GM19372 (cell line): ENCODE data around the gene SOCS3.

Experiments
- ATAC-seq: cut with Tn5 transposase; IDR thresholded peaks from one replicate; pipeline ENCODE4 v1.9.1; 2021; ENCODE audit warnings: mild to moderate bottlenecking, low read depth, moderate library complexity; ENCODE audit not compliant: unreplicated experiment

The SOCS3 gene

DNA sequence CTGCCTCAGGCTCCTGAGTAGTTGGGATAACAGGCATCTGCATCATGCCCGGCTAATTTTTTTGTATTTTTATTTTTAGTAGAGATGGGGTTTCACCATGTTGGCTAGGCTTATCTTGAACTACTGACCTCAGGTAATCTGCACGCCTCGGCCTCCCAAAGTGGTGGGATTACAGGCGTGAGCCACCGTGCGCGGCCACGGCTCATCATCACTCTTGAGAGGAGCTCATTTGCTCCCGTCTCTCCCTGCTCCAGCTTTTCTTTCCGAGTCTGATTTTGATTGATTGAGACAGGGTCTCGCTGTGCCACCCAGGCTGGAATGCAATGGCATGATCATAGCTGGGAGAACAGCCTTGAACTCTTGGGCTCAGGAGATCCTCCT, 31.2 kb upstream of the SOCS3 start:
- ATAC-seq = no peak

DNA sequence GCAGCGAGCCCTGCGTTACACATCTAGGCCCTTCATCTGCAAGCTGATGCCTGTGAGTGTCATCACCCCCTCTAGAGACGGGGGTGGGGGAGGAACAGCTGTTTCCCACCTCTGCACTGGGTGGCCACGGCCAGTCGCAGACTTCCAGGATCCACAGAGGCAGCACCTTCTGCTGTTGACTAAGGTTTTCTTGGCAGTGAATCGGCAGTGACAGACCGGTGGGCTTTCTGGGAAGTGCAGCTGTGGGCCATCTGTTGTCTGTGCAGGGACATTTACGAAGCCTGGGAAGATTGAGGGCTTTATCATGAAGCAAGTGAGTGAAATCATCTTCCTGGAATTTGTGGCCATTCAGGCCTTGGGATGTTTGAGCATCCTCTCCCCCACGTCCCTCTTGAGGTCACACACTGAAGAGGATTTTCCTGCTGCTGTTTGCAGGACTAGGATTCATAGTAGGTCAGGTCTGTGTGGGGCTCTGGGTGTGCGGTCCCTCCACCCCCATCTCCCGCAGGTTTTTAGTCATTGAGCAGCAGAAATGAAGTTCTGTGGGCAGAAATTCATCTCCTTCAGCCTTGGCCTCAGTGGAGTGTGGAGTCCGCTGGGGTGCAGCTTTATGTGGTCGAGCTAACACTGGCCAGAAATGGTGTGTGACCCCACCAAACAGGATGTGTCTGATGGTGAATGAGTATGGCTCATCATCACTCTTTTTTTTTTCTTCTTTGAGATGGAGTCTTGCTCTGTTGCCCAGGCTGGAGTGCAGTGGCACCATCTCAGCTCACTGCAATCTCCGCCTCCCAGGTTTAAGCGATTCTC, 30.6 kb upstream of the SOCS3 start:
- no peak for ATAC-seq

DNA sequence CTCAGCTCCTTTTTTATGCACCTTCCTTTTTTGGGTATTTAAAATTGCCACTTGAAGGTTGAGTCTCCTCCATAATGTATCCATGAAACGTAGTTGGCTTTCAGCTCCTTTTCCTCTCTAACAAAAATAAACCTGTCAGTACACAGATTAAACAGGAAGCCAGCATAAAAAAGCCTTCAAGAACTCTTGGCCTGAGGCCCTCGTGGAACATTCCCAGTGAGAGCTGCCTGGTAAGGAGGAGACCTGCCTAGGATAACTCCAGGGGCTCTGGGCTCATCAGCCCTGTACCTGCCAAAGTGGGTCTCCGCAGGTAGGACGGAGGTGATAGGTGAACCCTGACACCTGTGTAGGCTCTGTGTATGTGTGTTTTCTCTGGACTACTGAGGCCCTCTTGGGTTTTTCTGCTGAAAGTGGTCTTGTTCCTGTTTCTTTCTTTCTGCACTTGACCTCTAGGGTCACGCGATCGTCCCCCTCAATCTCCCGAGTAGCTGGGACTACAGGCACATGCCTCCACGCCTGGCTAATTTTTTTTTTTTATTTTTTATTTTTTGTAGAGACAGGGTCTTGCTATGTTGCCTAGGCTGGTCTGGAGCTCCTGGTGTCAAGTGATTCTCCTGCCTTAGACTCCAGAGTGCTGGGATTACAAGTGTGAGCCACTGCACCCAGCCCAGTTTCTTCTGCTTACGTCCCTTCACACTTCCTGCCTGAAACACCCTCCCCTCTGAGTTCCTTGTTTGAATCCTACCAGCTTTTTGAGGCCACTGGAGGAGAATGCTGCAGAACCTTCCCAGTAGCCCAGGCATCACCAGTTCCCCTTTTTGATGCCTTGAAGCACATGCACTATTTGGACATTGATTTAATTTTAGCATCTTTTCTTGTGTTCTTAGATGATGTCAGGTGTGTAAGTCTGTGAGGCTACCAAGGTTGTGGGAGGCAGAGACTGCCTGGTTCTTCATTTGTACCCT, 28.4 kb upstream of the SOCS3 start:
- no peak for ATAC-seq

DNA sequence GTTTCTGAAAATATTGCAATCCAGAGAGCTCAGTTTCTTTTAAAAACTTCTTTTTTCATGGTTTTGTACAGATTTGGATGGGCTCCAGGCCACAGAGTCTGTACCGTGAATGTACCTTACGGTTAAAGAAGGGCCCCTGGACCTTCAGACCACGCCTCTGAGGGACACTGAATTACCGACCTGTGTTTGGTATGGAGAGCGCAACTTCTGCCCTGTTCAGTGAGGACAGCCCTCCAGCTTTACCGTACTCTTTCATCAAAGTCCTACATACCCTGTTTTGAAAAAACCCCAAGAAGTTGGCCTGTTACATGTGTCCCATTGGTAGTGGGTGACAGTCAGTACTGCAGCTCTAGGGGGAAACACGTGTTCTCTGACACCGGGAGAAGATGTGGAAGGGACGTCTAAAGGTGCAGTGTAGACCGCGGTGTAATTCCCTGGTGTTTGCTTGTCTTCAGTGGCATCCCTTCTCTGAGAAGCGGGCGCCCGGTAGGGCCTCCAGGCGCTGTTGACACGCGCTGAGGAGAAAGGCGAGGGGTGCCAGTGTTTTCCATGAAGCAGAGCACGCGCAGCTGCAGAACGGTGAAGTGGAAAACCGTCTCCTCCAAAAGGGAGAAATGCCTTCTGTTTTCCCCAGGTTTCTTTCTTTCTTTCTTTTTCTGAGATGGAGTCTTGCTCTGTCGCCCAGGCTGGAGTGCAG, 24.8 kb upstream of the SOCS3 start:
- ATAC-seq = no peak

DNA sequence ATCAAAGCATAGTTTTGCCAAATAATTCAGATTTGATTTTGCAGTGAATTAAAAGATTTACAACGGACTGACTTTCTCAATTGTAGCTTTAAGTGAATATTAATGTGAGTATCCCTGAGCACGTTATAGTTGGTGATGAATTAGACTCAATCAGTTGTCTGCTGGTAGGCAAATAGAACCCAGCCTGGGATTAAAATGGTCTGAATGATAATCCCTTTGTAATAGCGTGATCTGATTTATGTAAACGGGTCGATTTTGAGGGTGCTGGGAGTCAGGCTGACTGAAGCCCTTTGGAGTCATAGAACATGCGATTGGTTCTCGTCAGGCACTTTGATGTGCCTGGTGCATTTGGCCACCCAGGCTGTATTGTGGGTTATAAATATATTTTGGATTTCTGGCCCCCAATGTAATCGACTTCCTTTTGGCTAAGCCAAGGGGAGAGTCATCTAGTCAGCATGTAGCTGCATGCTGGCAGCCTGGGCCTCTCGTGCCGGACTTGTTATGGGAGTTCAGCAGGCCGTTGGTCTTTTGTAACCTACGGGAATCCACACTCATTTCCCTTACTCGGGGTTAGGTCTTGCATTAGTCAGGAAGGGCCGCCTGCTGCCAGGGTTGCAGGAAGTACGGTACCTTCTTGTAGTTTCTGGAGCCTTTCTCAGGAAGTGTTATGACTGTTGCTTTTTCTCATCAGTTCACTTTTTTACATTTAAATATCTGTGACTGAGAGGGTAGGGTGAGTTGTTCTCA, 24.0 kb upstream of the SOCS3 start:
- no peak for ATAC-seq

- ATAC-seq = no peak
Observed at GRCh38 chr17:78381601-78382232, 21.8 kb upstream of the SOCS3 start.

- no peak for ATAC-seq
Observed at GRCh38 chr17:78380370-78380769, 20.5 kb upstream of the SOCS3 start.

- ATAC-seq = no peak
Observed at GRCh38 chr17:78379131-78379491, 19.2 kb upstream of the SOCS3 start.

DNA sequence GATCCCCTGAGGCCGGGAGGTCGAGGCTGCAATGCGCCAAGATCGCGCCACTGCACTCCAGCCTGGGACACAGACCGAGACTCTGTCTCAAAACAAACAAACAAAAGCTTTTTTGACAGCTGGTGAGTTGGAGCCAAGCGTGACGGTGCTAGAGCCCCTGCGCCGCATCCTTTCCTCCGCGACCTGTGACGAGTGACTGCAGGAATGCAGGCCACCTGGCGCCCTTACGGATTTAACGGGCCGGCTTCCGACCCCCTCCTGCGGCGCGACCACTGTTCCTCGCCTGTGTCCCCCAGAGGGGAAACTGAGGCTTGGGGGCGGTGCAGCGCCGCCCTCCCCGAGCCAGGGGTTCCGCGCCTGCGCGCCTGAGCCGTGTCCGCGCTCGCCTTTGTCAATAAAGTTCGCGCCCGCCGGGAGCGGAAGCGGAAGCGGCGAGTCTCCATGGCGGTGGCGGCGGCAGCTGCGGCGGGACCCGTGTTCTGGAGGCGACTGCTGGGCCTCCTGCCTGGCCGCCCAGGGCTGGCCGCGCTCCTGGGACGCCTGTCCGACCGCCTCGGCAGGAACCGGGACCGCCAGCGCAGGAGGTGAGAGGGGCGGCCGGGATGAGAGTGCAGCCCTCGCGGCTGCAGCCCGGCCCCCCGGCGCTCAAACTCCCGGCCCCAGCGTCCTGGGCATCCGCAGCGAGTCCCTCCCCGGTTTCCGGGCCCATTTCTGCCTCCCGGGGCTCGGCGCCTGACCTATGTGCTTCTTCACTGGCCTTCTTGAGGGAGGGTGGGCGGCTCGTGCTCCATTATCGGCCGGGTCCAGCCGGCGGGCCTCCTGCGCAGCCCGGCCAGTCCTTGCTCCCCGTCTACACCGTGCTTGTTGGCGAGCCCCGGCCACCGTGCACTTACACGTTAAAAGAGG, 18.6 kb upstream of the SOCS3 start, which contains the start of gene PGS1:
TSS of gene PGS1 (plus strand) at position 425 of the 906 bp plus-strand sequence. CDS start at position 442, 17 bp downstream.
- ATAC-seq = peak; percentile 67

DNA sequence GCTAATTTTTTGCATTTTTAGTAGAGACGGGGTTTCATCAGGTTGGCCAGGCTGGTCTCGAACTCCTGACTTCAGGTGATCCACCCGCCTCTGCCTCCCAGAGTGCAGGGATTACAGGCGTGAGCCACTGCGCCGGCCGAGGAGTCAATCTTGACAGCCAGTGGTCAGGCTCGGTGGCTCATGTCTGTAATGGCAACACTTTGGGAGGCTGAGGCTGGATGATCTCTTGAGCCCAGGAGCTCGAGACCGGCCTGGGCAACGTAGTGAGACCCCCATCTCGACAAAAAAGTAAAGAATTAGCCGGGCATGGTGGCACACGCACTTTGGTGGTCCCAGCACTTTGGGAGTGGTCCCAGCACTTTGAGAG, 18.0 kb upstream of the SOCS3 start:
- ATAC-seq = no peak

DNA sequence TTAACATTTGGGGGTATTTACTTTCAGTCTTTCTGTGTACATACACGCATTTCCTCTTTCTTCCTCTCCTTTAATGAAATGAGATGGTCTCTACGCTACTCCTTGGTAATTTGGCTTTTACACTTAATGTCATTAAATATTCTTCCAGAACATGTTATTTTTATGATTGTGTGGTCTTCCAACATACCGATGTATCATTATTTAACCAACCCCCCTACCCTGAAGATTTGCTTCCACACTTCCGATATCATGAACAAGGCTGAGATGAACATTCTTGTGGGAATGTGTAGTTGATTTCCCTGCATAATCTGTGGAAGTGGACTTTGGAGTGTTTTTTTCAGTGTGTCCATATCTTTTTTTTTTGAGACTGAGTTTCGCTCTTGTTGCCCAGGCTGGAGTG, 16.3 kb upstream of the SOCS3 start:
- ATAC-seq = no peak

DNA sequence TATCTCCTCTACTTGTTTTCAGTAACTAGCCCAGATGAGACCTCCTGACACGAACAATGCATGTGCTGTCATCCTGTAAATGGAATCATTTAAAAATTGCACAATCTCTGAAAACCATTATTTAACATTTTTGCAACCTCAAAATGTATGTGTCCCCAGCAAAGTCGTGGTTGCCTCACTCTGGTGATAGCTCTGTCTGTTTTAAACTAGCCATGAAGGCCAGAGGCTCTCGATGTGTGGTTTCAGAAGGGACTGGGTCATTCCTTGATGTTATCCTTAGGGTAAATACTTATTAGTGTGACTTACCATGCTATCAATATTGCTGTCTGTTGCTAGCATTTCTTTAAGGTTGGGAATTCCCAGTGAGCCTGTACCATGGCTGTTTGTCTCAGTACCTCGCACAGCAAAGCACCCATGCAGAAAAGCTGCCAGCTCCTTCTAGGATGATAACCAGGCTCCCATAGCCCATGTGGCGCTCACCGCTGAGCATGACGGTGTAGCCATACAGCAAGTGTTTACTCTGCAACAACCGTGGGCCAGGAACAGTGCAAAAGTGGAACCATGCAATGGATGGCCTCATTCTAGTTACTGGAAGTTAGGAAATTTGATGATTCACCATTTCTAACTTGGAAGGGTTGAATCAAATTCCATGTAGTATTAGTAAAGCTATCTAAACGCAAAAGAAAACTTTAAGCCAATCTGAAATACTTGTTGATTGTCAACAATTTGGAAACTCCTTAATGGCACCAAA, 15.7 kb upstream of the SOCS3 start:
- no peak for ATAC-seq

DNA sequence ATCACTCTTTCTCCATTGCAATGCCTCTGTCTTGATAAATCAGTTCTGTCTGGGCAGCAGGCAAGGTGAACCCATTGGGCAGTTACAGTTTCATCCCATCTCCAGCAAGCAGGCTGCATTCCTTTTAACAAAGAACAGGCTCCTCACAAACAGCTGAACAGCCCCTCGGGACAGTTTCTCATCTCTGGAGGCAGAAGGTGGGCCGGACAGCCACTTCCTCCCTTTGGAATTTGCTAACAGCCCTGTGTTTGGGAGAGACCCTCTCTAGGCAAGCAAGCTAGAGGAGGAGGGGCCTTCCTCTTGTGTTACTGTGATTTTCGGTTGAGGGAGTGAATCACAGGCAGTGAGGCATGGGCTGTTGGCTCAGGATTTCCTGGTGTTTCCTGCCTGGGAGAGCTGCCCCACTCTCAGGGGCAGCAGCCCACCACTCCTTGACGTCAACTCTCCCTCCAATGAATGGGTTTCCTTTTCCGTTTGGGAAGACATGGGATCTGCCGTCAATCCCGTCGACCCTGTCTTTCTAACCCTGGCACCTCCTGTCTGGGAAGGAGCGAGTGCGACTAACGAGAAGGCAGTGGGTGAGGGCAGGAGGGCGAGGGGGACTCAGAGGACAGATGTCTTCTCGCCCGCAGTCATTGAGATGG, 14.9 kb upstream of the SOCS3 start:
- ATAC-seq = no peak

- ATAC-seq = no peak
Observed at GRCh38 chr17:78374189-78374588, 14.3 kb upstream of the SOCS3 start.

GRCh38 chr17:78372841-78373240, 13.0 kb upstream of the SOCS3 start:
- ATAC-seq = no peak

- no peak for ATAC-seq
Observed at GRCh38 chr17:78371056-78371455, 11.2 kb upstream of the SOCS3 start.

GRCh38 chr17:78369791-78370381, 10.0 kb upstream of the SOCS3 start:
- no peak for ATAC-seq
